ENCODE measurements around the gene BOC. TPM values are rescaled to one million over a fixed set of nuclear protein-coding genes. Genes with fewer than 3 reads are reported as not detected.

Gene BOC
- total and polyA plus RNA-seq, 10 of the 15 experiments (the other 5 are each of a cell fraction or from before 2014, with no cell fraction given), result 0.18 TPM; not detected in 9

GRCh38 chr3:113220721-113221120 is 9.4 kb downstream of the BOC start:
- no peak for FAIRE-seq
- H3K27me3 ChIP-seq (replicated peaks in 1 of 2; ENCODE audit: control insufficient read depth in 2 of 2, insufficient read depth in 2 of 2, low read length in 1 of 2), result peaks cover 0 to 6% of the 10 kb centered on the region in 2 experiments; a peak in 3 of 4 replicates

More at GRCh38 chr3:113220721-113221120, 9.4 kb downstream of the BOC start:
- ChIA-PET SMC1A (ENCODE audit: uncharacterized antibody, unreplicated experiment) (no interaction called here), CTCF (no interaction called here), RAD21 (ENCODE audit: unreplicated experiment) (no interaction called here), POLR2A (no interaction called here)
- no peaks in the 10 kb centered on the region for H4K20me1 ChIP-seq (ENCODE audit: control insufficient read depth, insufficient read depth)
- no peak overlapping the region for H3K4me2 ChIP-seq (ENCODE audit: control insufficient read depth, insufficient read depth)
- H3K36me3 ChIP-seq (ENCODE audit: control insufficient read depth in 2 of 2, insufficient read depth in 2 of 2, low read length in 1 of 2), result no peaks in the 10 kb centered on the region
- H3K9ac ChIP-seq (ENCODE audit: control insufficient read depth, insufficient read depth, low read length), result no peak overlapping the region
- H3K27ac ChIP-seq (ENCODE audit: control insufficient read depth, insufficient read depth), result no peak overlapping the region
- H3K9me3 ChIP-seq (replicated peaks; ENCODE audit: control insufficient read depth, insufficient read depth, low read length), result no peaks in the 10 kb centered on the region
- BruUV-seq (replicated peaks), result no TSS peak
- H2AFZ ChIP-seq (ENCODE audit: control insufficient read depth, low read depth, low read length), result no peak overlapping the region
- H3K4me3 ChIP-seq, result no peak overlapping the region
- H3K79me2 ChIP-seq (ENCODE audit: control insufficient read depth, insufficient read depth, low read length), result no peaks in the 10 kb centered on the region
- TF ChIP-seq, protein P1, sequence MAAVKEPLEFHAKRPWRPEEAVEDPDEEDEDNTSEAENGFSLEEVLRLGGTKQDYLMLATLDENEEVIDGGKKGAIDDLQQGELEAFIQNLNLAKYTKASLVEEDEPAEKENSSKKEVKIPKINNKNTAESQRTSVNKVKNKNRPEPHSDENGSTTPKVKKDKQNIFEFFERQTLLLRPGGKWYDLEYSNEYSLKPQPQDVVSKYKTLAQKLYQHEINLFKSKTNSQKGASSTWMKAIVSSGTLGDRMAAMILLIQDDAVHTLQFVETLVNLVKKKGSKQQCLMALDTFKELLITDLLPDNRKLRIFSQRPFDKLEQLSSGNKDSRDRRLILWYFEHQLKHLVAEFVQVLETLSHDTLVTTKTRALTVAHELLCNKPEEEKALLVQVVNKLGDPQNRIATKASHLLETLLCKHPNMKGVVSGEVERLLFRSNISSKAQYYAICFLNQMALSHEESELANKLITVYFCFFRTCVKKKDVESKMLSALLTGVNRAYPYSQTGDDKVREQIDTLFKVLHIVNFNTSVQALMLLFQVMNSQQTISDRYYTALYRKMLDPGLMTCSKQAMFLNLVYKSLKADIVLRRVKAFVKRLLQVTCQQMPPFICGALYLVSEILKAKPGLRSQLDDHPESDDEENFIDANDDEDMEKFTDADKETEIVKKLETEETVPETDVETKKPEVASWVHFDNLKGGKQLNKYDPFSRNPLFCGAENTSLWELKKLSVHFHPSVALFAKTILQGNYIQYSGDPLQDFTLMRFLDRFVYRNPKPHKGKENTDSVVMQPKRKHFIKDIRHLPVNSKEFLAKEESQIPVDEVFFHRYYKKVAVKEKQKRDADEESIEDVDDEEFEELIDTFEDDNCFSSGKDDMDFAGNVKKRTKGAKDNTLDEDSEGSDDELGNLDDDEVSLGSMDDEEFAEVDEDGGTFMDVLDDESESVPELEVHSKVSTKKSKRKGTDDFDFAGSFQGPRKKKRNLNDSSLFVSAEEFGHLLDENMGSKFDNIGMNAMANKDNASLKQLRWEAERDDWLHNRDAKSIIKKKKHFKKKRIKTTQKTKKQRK (IDR thresholded peaks at IDR 0.05; ENCODE audit: low read depth, low read length), result no peak
- TF ChIP-seq, protein P2, sequence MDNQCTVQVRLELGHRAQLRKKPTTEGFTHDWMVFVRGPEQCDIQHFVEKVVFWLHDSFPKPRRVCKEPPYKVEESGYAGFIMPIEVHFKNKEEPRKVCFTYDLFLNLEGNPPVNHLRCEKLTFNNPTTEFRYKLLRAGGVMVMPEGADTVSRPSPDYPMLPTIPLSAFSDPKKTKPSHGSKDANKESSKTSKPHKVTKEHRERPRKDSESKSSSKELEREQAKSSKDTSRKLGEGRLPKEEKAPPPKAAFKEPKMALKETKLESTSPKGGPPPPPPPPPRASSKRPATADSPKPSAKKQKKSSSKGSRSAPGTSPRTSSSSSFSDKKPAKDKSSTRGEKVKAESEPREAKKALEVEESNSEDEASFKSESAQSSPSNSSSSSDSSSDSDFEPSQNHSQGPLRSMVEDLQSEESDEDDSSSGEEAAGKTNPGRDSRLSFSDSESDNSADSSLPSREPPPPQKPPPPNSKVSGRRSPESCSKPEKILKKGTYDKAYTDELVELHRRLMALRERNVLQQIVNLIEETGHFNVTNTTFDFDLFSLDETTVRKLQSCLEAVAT (IDR thresholded peaks at IDR 0.05), result no peak
- TF ChIP-seq WRNIP1 (IDR thresholded peaks at IDR 0.05; ENCODE audit: borderline replicate concordance, low read depth, low read length), result no peak
- TF ChIP-seq MTA2 (IDR thresholded peaks at IDR 0.05; ENCODE audit: low read depth), result no peak
- TF ChIP-seq, protein P3, sequence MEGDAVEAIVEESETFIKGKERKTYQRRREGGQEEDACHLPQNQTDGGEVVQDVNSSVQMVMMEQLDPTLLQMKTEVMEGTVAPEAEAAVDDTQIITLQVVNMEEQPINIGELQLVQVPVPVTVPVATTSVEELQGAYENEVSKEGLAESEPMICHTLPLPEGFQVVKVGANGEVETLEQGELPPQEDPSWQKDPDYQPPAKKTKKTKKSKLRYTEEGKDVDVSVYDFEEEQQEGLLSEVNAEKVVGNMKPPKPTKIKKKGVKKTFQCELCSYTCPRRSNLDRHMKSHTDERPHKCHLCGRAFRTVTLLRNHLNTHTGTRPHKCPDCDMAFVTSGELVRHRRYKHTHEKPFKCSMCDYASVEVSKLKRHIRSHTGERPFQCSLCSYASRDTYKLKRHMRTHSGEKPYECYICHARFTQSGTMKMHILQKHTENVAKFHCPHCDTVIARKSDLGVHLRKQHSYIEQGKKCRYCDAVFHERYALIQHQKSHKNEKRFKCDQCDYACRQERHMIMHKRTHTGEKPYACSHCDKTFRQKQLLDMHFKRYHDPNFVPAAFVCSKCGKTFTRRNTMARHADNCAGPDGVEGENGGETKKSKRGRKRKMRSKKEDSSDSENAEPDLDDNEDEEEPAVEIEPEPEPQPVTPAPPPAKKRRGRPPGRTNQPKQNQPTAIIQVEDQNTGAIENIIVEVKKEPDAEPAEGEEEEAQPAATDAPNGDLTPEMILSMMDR (IDR thresholded peaks at IDR 0.05 in 2 of 3, conservative IDR thresholded peaks at IDR 0.05 in 1 of 3; ENCODE audit: control insufficient read depth in 2 of 3, extremely low read depth in 1 of 3, insufficient read depth in 1 of 3, low read depth in 3 of 3, low read length in 3 of 3), result no peak
- no peak for TF ChIP-seq BRCA1 (IDR thresholded peaks at IDR 0.05; ENCODE audit: low read depth, low read length)
- no peak for TF ChIP-seq ZNF217 (IDR thresholded peaks at IDR 0.05)
- no peak for TF ChIP-seq ASH2L (IDR thresholded peaks at IDR 0.05; ENCODE audit: borderline replicate concordance, low read depth)
- no peak for TF ChIP-seq STAT3 (IDR thresholded peaks at IDR 0.05; ENCODE audit: low read depth, low read length)
- no peak for TF ChIP-seq NFIC (IDR thresholded peaks at IDR 0.05; ENCODE audit: low read depth, low read length)
- TF ChIP-seq NR2C2 (IDR thresholded peaks at IDR 0.05; ENCODE audit: borderline replicate concordance, control insufficient read depth, insufficient read length, low read depth), result no peak
- peaks cover 6% of the 10 kb centered on the region for H3K4me1 ChIP-seq (ENCODE audit: control insufficient read depth, insufficient read depth, low read length)
- ATAC-seq (no peak), DNase-seq (ENCODE audit: low read depth, low spot score) (no peak)
- in situ Hi-C loops (cut with MboI) (no loop called here), intact Hi-C loops (cut with micrococcal nuclease; ENCODE audit: unreplicated experiment) (no loop called here)
- 52% methylated on average over 5 of the region's 5 CpGs for WGBS (ENCODE audit: insufficient coverage, insufficient replicate concordance, low lambda C conversion rate, missing lambda C conversion rate)

All from GM12878 (cell line).